Lower leg skin (tissue), 3 donors: ENCODE results near the gene PIK3AP1.

Source experiments
- POLR2A ChIP-seq, 2 donors: fragments of 450-650 bp; IDR thresholded peaks; one replicate each; pipeline ENCODE4 v1.6.1; 2016 to 2017; ENCODE audit warnings: antibody characterized with exemption in 2 of 2, mild to moderate bottlenecking in 1 of 2, moderate library complexity in 1 of 2
- TF ChIP-seq, protein P1 (sequence below), 3 donors: fragments of 450-650 bp; IDR thresholded peaks; one replicate each; pipeline ENCODE4 v1.5.1; 2016; ENCODE audit warnings: antibody characterized with exemption in 3 of 3, mild to moderate bottlenecking in 3 of 3, moderate library complexity in 2 of 3

DNA sequence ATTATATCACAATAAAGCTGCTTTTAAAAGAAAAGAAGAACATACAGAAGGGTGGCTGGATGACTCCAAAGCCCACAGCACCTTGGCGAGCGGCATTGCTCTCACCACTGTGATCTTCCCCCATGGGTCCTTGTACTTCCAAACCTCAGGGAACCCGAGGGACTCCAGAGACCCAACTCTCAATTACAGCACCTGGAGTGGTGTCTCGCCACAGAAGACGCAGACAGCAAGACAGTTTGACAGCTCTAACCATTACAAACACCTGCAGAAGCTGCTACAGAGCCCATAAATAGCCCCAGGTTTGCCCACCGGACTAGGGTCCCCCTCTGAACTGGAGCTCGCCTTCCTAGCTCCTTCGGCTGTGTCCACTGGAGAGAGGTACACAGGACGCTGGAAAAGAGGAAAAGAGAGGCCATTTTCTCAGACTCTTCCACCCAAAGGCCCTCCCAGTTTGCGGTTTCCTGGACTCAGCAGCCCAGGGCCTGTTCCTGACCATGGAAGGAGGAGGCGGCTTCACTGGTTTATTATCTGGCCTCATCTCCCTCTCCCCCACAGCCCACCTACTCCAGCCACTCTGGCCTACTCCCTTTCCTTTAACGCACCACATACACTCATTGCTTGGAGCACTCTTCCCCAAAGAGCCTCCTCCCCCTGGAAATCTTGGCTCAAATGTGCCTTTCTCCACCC lies 1.9 kb downstream of the PIK3AP1 start:
- no peak for TF ChIP-seq POLR2A (IDR thresholded peaks at IDR 0.05)
- TF ChIP-seq, protein P1, sequence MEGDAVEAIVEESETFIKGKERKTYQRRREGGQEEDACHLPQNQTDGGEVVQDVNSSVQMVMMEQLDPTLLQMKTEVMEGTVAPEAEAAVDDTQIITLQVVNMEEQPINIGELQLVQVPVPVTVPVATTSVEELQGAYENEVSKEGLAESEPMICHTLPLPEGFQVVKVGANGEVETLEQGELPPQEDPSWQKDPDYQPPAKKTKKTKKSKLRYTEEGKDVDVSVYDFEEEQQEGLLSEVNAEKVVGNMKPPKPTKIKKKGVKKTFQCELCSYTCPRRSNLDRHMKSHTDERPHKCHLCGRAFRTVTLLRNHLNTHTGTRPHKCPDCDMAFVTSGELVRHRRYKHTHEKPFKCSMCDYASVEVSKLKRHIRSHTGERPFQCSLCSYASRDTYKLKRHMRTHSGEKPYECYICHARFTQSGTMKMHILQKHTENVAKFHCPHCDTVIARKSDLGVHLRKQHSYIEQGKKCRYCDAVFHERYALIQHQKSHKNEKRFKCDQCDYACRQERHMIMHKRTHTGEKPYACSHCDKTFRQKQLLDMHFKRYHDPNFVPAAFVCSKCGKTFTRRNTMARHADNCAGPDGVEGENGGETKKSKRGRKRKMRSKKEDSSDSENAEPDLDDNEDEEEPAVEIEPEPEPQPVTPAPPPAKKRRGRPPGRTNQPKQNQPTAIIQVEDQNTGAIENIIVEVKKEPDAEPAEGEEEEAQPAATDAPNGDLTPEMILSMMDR (IDR thresholded peaks at IDR 0.05) = no peak
